Transverse colon (tissue), 4 donors: ENCODE results near the gene TAF3. TPM values are rescaled to one million over a fixed set of nuclear protein-coding genes. Genes with fewer than 3 reads are reported as not detected.
A peak's percentile ranks its signal among the peaks of the same experiment; 100 is the strongest.

Experiments used
- DNase-seq: peaks from one replicate; pipeline ENCODE4 v3.0.0-alpha.2; 2019
- H3K27ac ChIP-seq, 4 donors: fragments of 200-600 bp; sonication (generic); 2 replicates each; pipeline ENCODE4 v1.5.1; 2016 to 2018; ENCODE audit warnings: inconsistent platforms in 4 of 4
- H3K27me3 ChIP-seq: fragments of 200-600 bp; sonication (generic); 2 replicates; pipeline ENCODE4 v1.5.1; 2017; ENCODE audit warnings: inconsistent platforms
- H3K36me3 ChIP-seq, 4 donors: fragments of 200-600 bp; sonication (generic); 2 replicates each; pipeline ENCODE4 v1.5.1; 2017 to 2019; ENCODE audit warnings: inconsistent platforms in 4 of 4
- H3K4me1 ChIP-seq, 4 donors: fragments of 200-600 bp; sonication (generic); 2 replicates each; pipeline ENCODE4 v1.5.1; 2017 to 2020; ENCODE audit warnings: inconsistent platforms in 4 of 4
- H3K4me3 ChIP-seq, 4 donors: fragments of 200-600 bp; sonication (generic); 1 replicate in 1 of 4; 2 replicates in 3 of 4; pipeline versions ENCODE4 v1.5.1 to v1.6.1; 2017 to 2019; ENCODE audit warnings: inconsistent platforms in 4 of 4
- H3K9me3 ChIP-seq, 2 donors: fragments of 200-600 bp; sonication (generic); 2 replicates each; pipeline ENCODE4 v1.5.1; 2017 to 2019; ENCODE audit warnings: inconsistent platforms in 2 of 2
- EP300 ChIP-seq: sonication (generic); formaldehyde crosslinking; IDR thresholded peaks from one replicate; pipeline ENCODE4 v1.6.1; 2017; ENCODE audit warnings: antibody characterized with exemption, low read depth
- POLR2A ChIP-seq: fragments of 450-650 bp; IDR thresholded peaks from one replicate; pipeline ENCODE4 v1.6.1; 2016; ENCODE audit warnings: antibody characterized with exemption, mild to moderate bottlenecking, moderate library complexity
- POLR2AphosphoS5 ChIP-seq, 3 donors: sonication (generic); formaldehyde crosslinking; IDR thresholded peaks; one replicate each; pipeline ENCODE4 v1.6.1; 2016; ENCODE audit warnings: antibody characterized with exemption in 3 of 3
- WGBS, 2 donors: methylation state at CpG; one replicate each; pipeline ENCODE4 v1.1.5; 2018; ENCODE audit warnings: low coverage in 1 of 2; 5-methylcytosine and 5-hydroxymethylcytosine counted together
- in situ Hi-C, 4 donors: fragments of 200-750 bp; cut with MboI; loops; one replicate each; pipeline versions ENCODE4 v1.15.0 to v1.15.1; 2017; ENCODE audit warnings: low sequenced_read_pairs in 3 of 4, low pct_ligation_motif_present in 1 of 4, low pct_unique_long_range_greater_than_20kb in 1 of 4
- intact Hi-C: fragments of 100-400 bp; cut with DNase I; formaldehyde crosslinking; loops from one replicate; pipeline ENCODE4 v1.15.1; 2023; ENCODE audit warnings: low total_unique reads
- total RNA-seq, 4 donors: library from RNA; depleted of rRNA; stranded (reverse); fragments of >200 nt; gene quantifications; one replicate each; pipeline ENCODE4 v1.1.0, GENCODE V29; 2016
- TF ChIP-seq, protein P1 (sequence below), 5 experiments: fragments of 200-600 bp in 3 of 5; fragments of 450-650 bp in 2 of 5; sonication (generic) in 3 of 5; IDR thresholded peaks; 1 replicate in 2 of 5; 2 replicates in 3 of 5; pipeline ENCODE4 v1.5.1; 2016 to 2017; ENCODE audit warnings: antibody characterized with exemption in 5 of 5, inconsistent platforms in 3 of 5, mild to moderate bottlenecking in 2 of 5, moderate library complexity in 1 of 5

TAF3 gene
- total RNA-seq, 4 donors from 2014 or later = 4.8 to 35.6 (median 9.6) TPM

DNA sequence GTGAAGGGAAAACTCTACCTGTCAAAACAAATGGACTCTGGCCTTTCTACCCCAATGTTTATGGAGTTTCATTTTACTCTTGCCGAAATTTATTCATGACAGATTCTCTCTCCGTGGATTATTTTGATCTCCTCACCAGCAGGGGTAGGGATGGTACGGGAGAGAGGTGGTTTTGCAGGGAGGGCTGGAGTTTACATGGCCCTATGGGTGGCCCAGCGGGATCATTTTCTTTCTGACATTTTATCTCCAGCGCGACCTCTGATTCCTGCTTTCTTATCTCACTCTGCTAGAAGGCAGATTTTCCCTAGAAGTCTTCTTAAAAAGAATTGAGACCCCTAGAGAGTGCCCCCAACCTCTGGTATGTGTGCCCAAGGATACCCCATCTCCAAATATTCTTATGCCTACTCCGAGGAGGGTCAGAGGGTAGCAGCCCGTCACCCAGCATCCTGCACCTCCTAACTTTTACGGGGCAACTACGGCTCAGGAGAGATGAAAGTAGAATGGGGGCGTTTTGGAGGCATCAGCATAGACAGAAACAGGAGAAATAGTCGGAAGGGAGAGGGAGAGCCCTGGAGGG, 226.1 kb downstream of the TAF3 start:
- intact Hi-C loops = no loop called here
- no peak overlapping the region for H3K4me3 ChIP-seq
- TF ChIP-seq POLR2A (no peak), POLR2AphosphoS5 (IDR thresholded peaks at IDR 0.05) (no peak), EP300 (no peak)
- TF ChIP-seq, protein P1, sequence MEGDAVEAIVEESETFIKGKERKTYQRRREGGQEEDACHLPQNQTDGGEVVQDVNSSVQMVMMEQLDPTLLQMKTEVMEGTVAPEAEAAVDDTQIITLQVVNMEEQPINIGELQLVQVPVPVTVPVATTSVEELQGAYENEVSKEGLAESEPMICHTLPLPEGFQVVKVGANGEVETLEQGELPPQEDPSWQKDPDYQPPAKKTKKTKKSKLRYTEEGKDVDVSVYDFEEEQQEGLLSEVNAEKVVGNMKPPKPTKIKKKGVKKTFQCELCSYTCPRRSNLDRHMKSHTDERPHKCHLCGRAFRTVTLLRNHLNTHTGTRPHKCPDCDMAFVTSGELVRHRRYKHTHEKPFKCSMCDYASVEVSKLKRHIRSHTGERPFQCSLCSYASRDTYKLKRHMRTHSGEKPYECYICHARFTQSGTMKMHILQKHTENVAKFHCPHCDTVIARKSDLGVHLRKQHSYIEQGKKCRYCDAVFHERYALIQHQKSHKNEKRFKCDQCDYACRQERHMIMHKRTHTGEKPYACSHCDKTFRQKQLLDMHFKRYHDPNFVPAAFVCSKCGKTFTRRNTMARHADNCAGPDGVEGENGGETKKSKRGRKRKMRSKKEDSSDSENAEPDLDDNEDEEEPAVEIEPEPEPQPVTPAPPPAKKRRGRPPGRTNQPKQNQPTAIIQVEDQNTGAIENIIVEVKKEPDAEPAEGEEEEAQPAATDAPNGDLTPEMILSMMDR (IDR thresholded peaks at IDR 0.05) = no peak
- H3K4me1 ChIP-seq = peaks cover 0 to 34% (median 16%) of the 10 kb centered on the region in 4 donors
- 10 to 11% methylated on average over 10 to 12 of the region's 12 CpGs for WGBS, 2 donors
- DNase-seq = no peak
- H3K27ac ChIP-seq = no peak overlapping the region
- in situ Hi-C loops = loop anchor here in 1 of 4 donors (25.0 kb wide), 1 partner anchor 418 kb away; no protein-coding TSS in a partner anchor
- no peaks in the 10 kb centered on the region for H3K9me3 ChIP-seq
- H3K36me3 ChIP-seq = no peaks in the 10 kb centered on the region
- H3K27me3 ChIP-seq = peaks cover 100% of the 10 kb centered on the region

DNA sequence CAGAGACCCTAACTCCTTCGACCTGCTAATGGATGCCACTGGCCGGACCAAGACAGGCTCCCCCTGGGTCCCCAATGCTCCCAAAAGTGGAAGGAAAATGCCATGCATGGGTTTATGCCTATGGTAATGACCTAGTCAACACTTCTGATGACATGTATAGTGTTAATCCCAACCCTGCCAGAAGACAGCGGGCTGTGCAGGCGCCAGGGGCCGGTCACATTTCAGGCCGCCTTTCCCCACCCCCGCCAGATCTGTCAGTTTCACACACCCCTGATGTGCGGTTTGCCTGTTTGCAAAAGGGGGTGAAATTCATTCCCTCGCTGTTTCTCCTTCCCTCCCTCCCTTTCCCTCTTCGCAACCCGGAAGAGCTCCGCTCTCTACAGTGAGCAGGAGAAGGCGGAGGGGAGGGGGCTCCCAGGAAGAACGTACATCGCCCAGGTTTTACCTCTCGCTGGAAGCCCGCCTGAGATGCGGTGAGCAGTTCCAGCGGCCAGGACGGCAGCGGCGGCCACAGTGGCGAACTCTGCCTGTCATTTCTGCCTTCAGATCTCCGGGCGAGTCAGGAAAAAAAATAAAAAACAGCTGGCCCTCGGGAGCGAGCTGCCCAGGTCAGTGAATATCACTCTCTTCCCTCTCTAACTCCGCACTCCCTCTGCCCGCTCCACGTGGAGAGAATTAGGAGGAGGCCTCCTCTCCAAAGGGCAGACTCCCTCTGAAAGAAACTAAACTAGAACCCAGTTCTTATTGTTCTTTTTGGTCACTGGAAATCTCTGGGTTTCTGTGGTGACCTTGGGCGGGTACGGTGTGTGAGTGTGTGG, 226.8 kb downstream of the TAF3 start:
- no peak for DNase-seq
- Histone ChIP-seq H3K4me3 (peak overlapping the region in 2 of 4 donors; percentile 2 to 32), H3K9me3 (no peaks in the 10 kb centered on the region), H3K27me3 (peaks cover 100% of the 10 kb centered on the region), H3K36me3 (no peaks in the 10 kb centered on the region), H3K4me1 (peaks cover 2 to 41% (median 23%) of the 10 kb centered on the region in 4 donors), H3K27ac (no peak overlapping the region)
- in situ Hi-C loops (loop anchor here in 1 of 4 donors (25.0 kb wide), 1 partner anchor 417 kb away; no protein-coding TSS in a partner anchor), intact Hi-C loops (no loop called here)
- TF ChIP-seq POLR2AphosphoS5 (IDR thresholded peaks at IDR 0.05) (no peak), POLR2A (no peak), EP300 (no peak)
- TF ChIP-seq, protein P1 (IDR thresholded peaks at IDR 0.05) = no peak
- 4 to 9% methylated on average over 6 to 32 of the region's 32 CpGs for WGBS, 2 donors

DNA sequence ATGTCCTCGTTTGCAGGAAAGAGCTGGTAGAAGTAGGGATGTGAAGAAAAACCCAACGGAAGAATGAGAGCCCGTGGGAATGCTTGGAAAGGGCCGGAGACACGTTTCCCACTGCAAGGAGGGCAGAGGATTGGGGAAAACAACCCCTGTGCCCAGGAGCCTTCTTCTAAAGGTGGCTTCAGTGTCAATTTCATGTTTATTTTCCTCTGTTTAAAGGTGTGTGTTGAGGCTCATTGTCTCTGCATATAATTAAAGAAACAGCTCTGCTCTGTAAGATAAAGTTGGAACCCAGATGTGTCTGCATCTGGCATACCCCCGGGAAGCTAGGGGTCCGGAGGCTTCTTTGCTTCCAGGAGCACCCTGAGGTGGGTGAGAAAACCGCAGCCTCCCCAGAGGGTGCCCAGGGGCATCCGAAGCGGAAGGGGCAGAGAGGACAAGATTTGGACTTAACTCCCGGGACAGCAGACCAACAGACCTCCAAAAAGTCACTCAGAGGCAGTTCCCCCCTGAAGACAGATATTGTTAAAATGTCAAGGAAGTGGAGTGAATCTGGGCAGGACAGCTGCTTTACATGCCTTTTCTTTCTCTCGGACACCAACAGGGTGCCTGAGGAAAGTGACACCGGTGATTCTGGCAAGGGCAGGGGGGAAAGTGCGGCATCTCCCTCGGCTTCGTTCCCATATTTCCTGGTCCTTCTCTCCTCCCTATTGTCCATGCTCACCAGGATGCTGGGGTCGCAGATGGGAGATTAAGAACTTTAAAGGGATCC, 227.6 kb downstream of the TAF3 start:
- no peak for DNase-seq
- Histone ChIP-seq H3K27ac (no peak overlapping the region), H3K4me3 (no peak overlapping the region), H3K9me3 (no peaks in the 10 kb centered on the region), H3K36me3 (no peaks in the 10 kb centered on the region), H3K27me3 (peaks cover 100% of the 10 kb centered on the region), H3K4me1 (peaks cover 9 to 49% (median 31%) of the 10 kb centered on the region in 4 donors)
- WGBS, 2 donors = 8% methylated on average over 14 to 17 of the region's 17 CpGs
- intact Hi-C loops = no loop called here
- TF ChIP-seq, protein P1 (IDR thresholded peaks at IDR 0.05) = no peak
- in situ Hi-C loops = loop anchor here in 1 of 4 donors (25.0 kb wide), 1 partner anchor 416 kb away; no protein-coding TSS in a partner anchor
